ENCODE measurements around the gene TALDO1.

TALDO1 gene

DNA sequence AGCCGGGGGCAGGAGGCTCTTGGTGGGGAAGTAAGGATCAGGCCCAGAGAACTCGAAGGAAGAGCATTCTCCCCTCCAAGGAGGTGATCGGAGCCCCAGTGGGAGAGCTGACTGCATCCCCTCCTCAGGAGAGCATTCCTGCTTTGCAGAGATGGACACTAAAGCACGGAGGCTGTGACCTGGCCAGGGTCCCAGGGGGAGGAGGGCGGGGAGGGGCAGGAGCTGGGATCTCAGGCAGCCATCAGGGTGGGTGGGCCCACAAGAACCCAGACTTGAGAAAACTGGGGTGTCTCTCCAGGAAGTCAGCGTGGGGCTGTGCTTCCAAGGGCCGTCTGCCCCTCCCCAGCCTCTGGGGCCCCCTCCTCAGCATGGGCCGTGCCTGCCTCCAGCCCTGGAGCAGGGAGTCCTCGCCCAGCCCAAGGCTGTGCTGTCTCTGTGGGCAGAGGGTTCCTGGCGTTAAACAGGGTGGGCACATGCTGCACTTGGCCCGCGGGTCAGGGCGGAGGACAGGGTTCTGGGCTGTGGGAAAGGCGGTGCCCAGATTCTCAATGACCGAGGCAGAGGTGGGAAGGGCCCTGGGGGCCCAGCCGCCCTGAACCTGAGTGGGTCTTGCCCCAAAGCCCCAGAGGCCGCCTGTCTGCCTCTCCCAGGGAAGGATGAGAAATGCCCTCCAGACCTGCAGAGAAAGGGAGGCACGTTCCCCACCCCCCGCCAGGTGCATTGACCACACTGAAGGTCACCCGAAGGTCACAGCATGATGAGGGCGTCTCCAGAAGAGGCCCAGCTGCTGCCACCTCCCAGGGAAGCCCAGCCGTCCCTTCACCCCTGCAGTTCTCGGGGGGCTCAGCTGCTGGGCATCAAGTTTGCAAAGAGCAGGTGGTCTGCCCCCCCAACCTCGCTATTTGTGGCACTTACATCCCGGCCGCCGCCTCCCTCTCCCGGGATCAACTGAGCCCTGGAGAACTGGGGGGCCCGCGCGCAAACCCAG is 42.0 kb downstream of the TALDO1 start:
- no CpG with 5 or more reads among the region's 31 CpGs for WGBS (ENCODE audit: insufficient coverage, insufficient read length)
- H3K27ac ChIP-seq (ENCODE audit: low read length) = no peak overlapping the region

DNA sequence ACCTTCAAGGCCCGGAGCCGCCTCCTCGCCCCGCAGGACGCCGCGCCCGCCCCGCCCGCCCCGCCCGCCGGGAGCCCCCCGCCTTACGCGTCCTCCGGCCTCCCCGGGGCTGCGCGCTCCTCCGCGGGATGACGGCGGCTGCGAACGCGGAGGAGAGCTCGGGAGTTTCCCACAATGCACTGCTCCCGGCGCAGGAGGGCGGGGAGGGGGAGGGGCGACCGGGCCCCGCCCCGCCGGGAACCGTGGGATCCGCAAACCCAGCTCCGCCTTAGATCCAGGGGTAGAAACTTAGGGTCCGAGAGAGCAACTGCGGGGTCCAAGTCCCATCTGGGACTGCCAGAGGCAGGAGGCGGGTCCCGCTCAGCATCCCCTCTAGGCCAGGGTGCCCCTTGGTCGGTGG is 42.7 kb downstream of the TALDO1 start, which contains the start of gene CEND1:
Gene CEND1 (minus strand): TSS at position 148 of the 400 bp plus-strand sequence. CDS start 1,514 bp downstream, outside the sequence.
- DNase-seq (ENCODE audit: low read depth, low spot score) = no peak
- Histone ChIP-seq H3K9me3 (ENCODE audit: control insufficient read depth, insufficient read depth, low read length) (no peaks in the 10 kb centered on the region), H3K27ac (ENCODE audit: low read length) (no peak within 1 kb of the TSS), H3K27me3 (ENCODE audit: control insufficient read depth, insufficient read depth, low read length) (no peaks in the 10 kb centered on the region), H3K4me3 (ENCODE audit: low read length) (no peak within 1 kb of the TSS), H3K36me3 (ENCODE audit: control insufficient read depth, insufficient read depth, low read length) (peaks cover 6% of the 10 kb centered on the region; the same call in 1 of the 2 replicates), H3K4me1 (ENCODE audit: control insufficient read depth, insufficient read depth, low read length) (peaks cover 2% of the 10 kb centered on the region; the same call in 1 of the 2 replicates)
- no CpG with 5 or more reads among the region's 44 CpGs for WGBS (ENCODE audit: insufficient coverage, insufficient read length)

More for the DNA sequence above, 42.0 kb downstream of the TALDO1 start:
- Histone ChIP-seq H3K4me1 (ENCODE audit: control insufficient read depth, insufficient read depth, low read length) (peaks cover 2% of the 10 kb centered on the region; the same call in 1 of the 2 replicates), H3K36me3 (ENCODE audit: control insufficient read depth, insufficient read depth, low read length) (peaks cover 3% of the 10 kb centered on the region; the same call in 1 of the 2 replicates), H3K9me3 (ENCODE audit: control insufficient read depth, insufficient read depth, low read length) (no peaks in the 10 kb centered on the region), H3K27me3 (ENCODE audit: control insufficient read depth, insufficient read depth, low read length) (no peaks in the 10 kb centered on the region), H3K4me3 (ENCODE audit: low read length) (no peak overlapping the region)
- DNase-seq (ENCODE audit: low read depth, low spot score) = no peak

DNA sequence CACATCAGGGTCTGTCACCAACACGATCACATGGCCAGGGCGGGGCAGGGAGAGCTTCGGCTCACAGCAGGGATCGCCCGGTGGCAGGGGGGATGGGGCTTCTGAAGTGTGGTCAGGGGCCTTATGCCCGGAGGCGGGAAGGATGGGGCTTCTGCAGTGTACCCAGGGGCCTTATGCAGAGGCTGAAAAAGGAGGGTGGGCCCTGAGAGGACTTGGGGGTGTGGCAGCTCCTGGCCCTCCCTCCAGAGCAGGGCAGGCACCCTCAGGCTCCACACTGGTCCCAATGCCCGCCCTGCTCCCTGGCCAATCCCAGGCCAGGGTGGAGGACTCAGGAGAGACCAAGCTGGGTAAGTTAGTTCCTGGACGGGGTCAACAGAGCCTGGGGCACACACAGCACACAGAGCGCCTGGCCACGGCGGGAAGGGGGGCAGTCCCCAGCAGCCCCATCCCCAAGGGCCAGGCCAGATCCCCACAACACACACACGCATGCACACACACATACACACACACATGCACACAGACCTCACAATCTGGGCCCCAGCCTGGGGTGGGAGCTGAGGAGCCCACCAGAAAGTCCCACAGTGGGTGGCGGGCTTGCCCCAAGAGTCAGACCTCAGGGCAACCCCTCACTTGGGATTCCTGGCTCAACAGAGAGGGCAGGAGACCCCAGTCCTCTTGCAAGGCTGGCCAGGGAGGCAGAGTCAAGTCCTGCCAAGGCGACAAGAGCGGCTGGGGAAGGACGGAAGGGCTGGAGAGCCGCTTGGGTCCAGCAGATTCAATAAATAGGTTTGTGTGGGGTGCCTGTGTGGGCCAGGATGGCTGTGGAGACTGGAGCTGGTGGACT is 43.7 kb downstream of the TALDO1 start:
- H3K4me3 ChIP-seq (ENCODE audit: low read length) = no peak overlapping the region
- DNase-seq (ENCODE audit: low read depth, low spot score) = no peak
- H3K4me1 ChIP-seq (ENCODE audit: control insufficient read depth, insufficient read depth, low read length) = peaks cover 3% of the 10 kb centered on the region
- no peaks in the 10 kb centered on the region for H3K9me3 ChIP-seq (ENCODE audit: control insufficient read depth, insufficient read depth, low read length)
- H3K27ac ChIP-seq (ENCODE audit: low read length) = no peak overlapping the region
- H3K36me3 ChIP-seq (ENCODE audit: control insufficient read depth, insufficient read depth, low read length) = peaks cover 6% of the 10 kb centered on the region; the same call in 1 of the 2 replicates
- no CpG with 5 or more reads among the region's 18 CpGs for WGBS (ENCODE audit: insufficient coverage, insufficient read length)
- no peaks in the 10 kb centered on the region for H3K27me3 ChIP-seq (ENCODE audit: control insufficient read depth, insufficient read depth, low read length)

DNA sequence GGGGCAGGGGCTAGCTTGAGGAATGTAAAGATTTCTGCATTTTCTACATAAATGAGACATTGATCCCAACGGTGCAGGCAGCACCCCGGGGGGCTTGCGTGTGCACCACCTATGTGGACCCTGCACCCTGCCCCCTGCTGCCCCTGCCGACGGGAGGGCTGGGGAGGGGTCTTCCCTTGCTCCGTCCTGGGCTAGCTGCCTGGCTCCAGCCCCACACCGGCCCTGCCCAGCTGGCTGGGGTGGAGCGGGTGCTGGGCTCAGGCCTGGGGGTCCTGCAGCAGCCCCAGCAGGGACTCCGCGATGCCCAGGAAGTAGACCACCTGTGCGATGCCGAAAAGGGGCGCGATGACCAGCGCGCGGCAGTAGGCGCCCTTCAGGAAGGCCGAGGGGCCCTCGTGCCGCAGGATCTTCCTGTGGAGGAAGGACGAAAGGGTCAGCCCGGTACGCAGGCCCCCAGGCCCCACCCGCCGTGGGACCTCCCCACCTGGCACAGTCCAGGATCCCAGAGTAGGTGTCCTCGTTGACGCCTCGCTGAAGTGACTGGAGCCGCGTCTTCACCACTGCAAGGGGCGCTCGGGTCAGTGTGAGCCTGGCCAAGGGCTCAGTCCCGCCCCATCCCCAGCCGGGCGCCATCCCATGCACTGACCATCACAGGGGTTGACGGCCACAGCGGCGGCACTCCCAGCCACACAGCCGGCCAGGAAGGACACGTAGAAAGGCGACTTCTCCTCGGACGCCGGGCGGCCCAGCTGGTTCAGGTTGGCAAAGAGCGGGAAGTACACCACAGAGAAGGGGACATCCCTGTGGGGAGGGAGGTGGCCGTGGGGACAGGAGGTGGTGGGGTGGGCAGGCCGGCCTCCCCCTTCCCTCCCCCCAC is 44.6 kb downstream of the TALDO1 start:
- peaks cover 6% of the 10 kb centered on the region; the same call in 1 of the 2 replicates for H3K36me3 ChIP-seq (ENCODE audit: control insufficient read depth, insufficient read depth, low read length)
- no peaks in the 10 kb centered on the region for H3K27me3 ChIP-seq (ENCODE audit: control insufficient read depth, insufficient read depth, low read length)
- no peaks in the 10 kb centered on the region for H3K9me3 ChIP-seq (ENCODE audit: control insufficient read depth, insufficient read depth, low read length)
- H3K27ac ChIP-seq (ENCODE audit: low read length) = no peak overlapping the region
- H3K4me1 ChIP-seq (ENCODE audit: control insufficient read depth, insufficient read depth, low read length) = peaks cover 9% of the 10 kb centered on the region
- WGBS (ENCODE audit: insufficient coverage, insufficient read length) = no CpG with 5 or more reads among the region's 49 CpGs
- DNase-seq (ENCODE audit: low read depth, low spot score) = no peak
- H3K4me3 ChIP-seq (ENCODE audit: low read length) = no peak overlapping the region

DNA sequence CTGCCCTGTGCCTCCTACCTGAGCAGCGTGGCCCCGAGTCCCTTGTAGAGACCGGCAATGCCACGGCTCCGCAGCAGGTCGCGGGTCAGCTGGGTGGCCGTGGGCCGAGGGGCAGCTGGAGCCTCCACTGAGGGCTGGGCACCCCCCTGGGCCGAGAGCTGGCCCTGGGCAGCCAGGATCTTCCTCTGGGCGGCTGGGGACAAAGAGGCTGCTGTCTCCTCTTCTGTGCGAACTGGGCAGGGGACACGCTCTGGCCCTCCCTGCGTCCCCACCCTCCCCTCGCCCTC is 45.2 kb downstream of the TALDO1 start:
- Histone ChIP-seq H3K27ac (ENCODE audit: low read length) (no peak overlapping the region), H3K27me3 (ENCODE audit: control insufficient read depth, insufficient read depth, low read length) (no peaks in the 10 kb centered on the region), H3K9me3 (ENCODE audit: control insufficient read depth, insufficient read depth, low read length) (no peaks in the 10 kb centered on the region), H3K4me3 (ENCODE audit: low read length) (no peak overlapping the region), H3K4me1 (ENCODE audit: control insufficient read depth, insufficient read depth, low read length) (peaks cover 9% of the 10 kb centered on the region), H3K36me3 (ENCODE audit: control insufficient read depth, insufficient read depth, low read length) (peaks cover 6% of the 10 kb centered on the region; the same call in 1 of the 2 replicates)
- no peak for DNase-seq (ENCODE audit: low read depth, low spot score)
- WGBS (ENCODE audit: insufficient coverage, insufficient read length) = no CpG with 5 or more reads among the region's 15 CpGs

DNA sequence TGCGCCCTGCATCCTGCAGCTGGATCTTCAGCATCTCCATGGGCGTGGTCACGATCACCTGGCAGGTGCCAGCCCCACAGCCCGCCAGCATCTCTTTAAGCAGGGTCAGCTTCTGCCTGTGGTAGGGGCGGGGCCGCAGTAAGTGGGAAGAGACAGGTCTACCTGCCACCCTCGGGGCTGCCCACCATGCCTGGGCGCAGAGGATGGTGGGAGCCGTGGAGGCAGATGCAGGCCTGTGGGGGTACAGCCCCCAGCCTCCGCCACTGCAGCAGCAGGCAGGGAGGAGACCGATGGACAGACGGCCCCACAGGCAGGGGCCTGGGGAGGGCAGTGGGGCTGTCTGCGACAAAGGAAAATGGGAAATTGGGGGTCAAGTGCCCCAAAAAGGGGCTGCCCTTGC is 45.6 kb downstream of the TALDO1 start:
- Histone ChIP-seq H3K9me3 (ENCODE audit: control insufficient read depth, insufficient read depth, low read length) (no peaks in the 10 kb centered on the region), H3K27me3 (ENCODE audit: control insufficient read depth, insufficient read depth, low read length) (no peaks in the 10 kb centered on the region), H3K36me3 (ENCODE audit: control insufficient read depth, insufficient read depth, low read length) (peaks cover 6% of the 10 kb centered on the region; the same call in 1 of the 2 replicates), H3K27ac (ENCODE audit: low read length) (no peak overlapping the region), H3K4me3 (ENCODE audit: low read length) (no peak overlapping the region), H3K4me1 (ENCODE audit: control insufficient read depth, insufficient read depth, low read length) (peaks cover 9% of the 10 kb centered on the region)
- DNase-seq (ENCODE audit: low read depth, low spot score) = no peak
- no CpG with 5 or more reads among the region's 13 CpGs for WGBS (ENCODE audit: insufficient coverage, insufficient read length)

DNA sequence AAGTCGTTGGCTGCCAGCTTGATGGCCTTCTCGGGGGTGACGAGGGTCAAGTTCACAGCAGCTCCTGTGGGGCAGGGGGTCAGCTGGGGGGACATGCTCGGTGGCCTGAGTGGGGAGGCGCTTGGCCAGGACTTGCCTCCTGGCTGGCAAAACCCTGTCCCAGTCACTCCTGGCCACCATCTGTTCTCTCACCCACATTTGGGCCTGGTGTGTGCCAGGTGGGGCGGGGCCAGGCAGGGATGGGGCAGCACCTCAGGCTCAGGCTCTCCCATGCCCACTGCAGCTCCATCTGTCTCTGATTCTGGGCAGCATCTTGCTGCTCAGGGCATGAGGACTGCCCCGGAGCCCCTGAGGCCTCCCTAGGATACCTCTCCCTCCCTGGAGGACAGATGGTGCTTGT is 46.3 kb downstream of the TALDO1 start:
- Histone ChIP-seq H3K4me3 (ENCODE audit: low read length) (no peak overlapping the region), H3K27me3 (ENCODE audit: control insufficient read depth, insufficient read depth, low read length) (no peaks in the 10 kb centered on the region), H3K4me1 (ENCODE audit: control insufficient read depth, insufficient read depth, low read length) (peaks cover 9% of the 10 kb centered on the region), H3K27ac (ENCODE audit: low read length) (no peak overlapping the region), H3K36me3 (ENCODE audit: control insufficient read depth, insufficient read depth, low read length) (peaks cover 6% of the 10 kb centered on the region; the same call in 1 of the 2 replicates), H3K9me3 (ENCODE audit: control insufficient read depth, insufficient read depth, low read length) (no peaks in the 10 kb centered on the region)
- no peak for DNase-seq (ENCODE audit: low read depth, low spot score)
- no CpG with 5 or more reads among the region's 7 CpGs for WGBS (ENCODE audit: insufficient coverage, insufficient read length)

DNA sequence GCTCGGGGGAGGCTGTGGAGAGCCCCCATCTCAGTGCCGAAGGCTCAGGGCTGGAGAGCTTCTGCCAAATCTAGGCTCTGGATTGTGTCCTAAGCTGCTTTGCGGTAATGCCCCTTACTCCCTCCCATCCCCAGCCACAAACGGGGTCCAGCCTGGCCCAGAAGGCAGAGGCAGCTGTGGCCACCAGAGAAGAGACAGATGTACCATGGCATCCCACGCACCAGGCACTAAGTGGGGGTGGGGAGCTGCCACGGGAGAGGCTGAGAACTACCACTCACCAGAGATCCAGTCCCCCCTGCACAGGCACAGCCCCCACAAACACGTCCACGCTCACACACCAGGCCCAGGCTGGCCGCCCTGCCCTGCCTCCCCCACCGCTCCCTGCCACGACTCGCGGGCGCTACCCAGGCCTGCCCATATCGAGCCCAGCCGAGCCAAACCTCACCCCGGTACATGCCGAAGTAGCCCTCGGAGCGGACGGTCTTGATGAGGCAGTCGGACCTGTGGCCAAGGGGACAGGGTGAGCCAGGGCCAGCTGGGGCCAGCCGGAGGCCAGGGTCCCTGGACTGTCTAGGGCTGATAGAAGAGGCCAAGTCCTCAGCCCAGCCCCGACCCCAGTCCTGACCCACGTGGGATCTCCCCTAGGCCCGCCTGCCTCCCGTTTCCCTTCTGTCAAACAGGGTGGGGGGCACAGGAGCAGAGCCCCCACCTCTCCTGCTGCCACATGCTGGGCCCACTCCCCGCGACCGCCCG is 46.9 kb downstream of the TALDO1 start:
- Histone ChIP-seq H3K36me3 (ENCODE audit: control insufficient read depth, insufficient read depth, low read length) (peaks cover 7% of the 10 kb centered on the region; the same call in 1 of the 2 replicates), H3K4me3 (ENCODE audit: low read length) (no peak overlapping the region), H3K9me3 (ENCODE audit: control insufficient read depth, insufficient read depth, low read length) (no peaks in the 10 kb centered on the region), H3K27ac (ENCODE audit: low read length) (no peak overlapping the region), H3K27me3 (ENCODE audit: control insufficient read depth, insufficient read depth, low read length) (no peaks in the 10 kb centered on the region), H3K4me1 (ENCODE audit: control insufficient read depth, insufficient read depth, low read length) (peaks cover 9% of the 10 kb centered on the region)
- no peak for DNase-seq (ENCODE audit: low read depth, low spot score)
- no CpG with 5 or more reads among the region's 31 CpGs for WGBS (ENCODE audit: insufficient coverage, insufficient read length)

All from iPS DF 6.9 (cell line).